Heart left ventricle (tissue), 13 donors: ENCODE data around the gene PPM1L.

ENCODE experiments used
- CTCF ChIP-seq, 12 donors: fragments of 200-600 bp; sonication (generic) in 4 of 12; IDR thresholded peaks; one replicate each; pipeline versions ENCODE4 v1.5.0 to v1.8.0; 2018 to 2022; ENCODE audit warnings: antibody characterized with exemption in 12 of 12, mild to moderate bottlenecking in 5 of 12
- POLR2A ChIP-seq, 2 donors: fragments of 450-650 bp; IDR thresholded peaks; one replicate each; pipeline ENCODE4 v1.6.1; 2017; ENCODE audit warnings: antibody characterized with exemption in 2 of 2, mild to moderate bottlenecking in 2 of 2, moderate library complexity in 2 of 2
- donor health status: ischemic (EF 13 %, LVEDD 7.1; RV severe dilation, severe dysfunction).
- donor health status: DM: no; HTN: yes; CAD: no.
- donor health status: DM: no; HTN: no; CAD: no.
- donor health status: ischemic (EF 25% LVEDD 6.9; RV normal size, moderate dysfunction).
- donor health status: ischemic (EF 25% LVEDD 5.7; RV mildly dilated, moderate dysfunction).
- donor health status: ischemic (EF 35%, LVEDD 5.7; RV mildly dilated, moderate dysfunction).
- donor health status: nonischemic (EF 11% LVEDD 7.7; RV severe dilation, severe dysfunction).
- donor health status: DM: yes; HTN: yes; CAD: no.
- donor health status: PGD.
- donor health status: ischemic (EF 29% LVEDD 5.4; RV normal size, mild dysfunction).
- donor health status: nonischemic (EF 23%, LVEDD 6.1; RV moderate dilation, normal function).

GRCh38 chr3:161096771-161097367, 340.8 kb downstream of the PPM1L start:
- TF ChIP-seq POLR2A (IDR thresholded peaks at IDR 0.05) (no peak), CTCF (IDR thresholded peaks at IDR 0.05) (peak in 11 of 12 donors; percentile 12 to 52 (median 33))
